HG03521 (cell line): Measurements from ENCODE around the gene CDC42BPA.

Experiments used
- ATAC-seq: cut with Tn5 transposase; IDR thresholded peaks from one replicate; pipeline ENCODE4 v1.9.1; 2021; ENCODE audit warnings: mild to moderate bottlenecking, moderate library complexity; ENCODE audit not compliant: unreplicated experiment

The CDC42BPA gene

DNA sequence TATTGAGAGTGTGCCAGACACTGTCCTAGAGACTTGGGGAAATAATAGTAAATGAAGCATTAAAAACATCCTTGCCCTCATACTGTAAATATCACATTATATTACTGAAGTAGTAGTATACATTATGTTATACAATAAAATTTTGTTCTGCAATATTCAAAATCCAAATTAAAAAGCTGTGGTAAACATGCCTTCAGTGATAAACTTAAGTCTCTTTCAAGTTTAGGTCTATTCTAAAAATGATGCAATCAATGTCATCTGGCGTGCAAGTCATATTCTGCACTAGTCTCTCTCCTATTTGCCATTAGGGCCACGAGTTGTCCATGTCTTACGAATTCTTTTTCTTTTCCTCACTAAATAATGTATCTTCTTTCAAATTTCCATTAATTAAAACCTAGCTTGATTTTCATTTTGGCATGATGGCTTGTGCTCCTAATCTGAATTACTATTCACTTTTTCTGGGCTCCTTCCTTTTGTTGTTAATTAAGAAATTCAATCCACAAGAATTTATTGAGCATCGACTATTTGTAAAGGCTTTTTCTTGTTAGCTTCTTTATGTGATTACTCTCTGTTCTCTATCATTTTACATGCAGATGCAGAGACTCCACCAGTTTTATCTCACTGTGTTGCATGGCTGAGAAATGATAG, 247.5 kb downstream of the CDC42BPA start:
- no peak for ATAC-seq

DNA sequence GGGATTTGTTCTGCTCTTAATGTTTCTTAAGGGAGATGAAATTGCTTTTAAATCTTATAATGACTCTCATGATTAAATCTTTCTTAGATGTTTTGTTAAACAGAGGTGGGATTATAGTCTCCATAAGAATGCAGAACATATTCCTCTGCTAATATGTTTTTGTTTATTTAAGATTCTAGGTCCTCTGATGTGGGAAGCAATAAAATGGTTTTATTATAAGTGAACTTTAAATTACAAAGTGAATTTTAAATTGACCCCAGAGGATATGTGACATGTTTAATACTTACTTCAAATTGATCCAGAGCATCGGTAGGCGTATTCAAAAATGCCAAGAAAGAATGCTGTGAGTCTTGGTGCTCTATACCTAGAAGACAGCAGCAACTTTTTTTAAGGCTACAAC, 248.8 kb downstream of the CDC42BPA start:
- ATAC-seq = no peak

DNA sequence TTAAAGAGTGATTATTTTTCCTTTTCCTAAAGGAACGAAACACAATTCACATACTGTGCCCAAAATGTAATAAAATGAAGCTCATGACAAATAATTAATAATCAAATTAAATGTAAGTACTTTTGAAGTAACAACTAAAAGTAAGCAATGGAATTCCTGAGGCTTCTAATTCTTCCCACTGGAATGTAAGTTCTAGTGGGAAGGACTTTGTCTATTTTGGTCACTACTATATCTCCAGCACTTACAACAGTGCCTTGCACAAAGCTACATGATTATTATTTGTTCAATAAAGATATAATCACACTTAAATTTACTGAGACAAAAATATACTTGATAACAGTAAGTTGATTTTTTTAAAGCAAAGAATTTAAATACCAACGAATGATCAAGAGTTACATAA, 249.4 kb downstream of the CDC42BPA start:
- ATAC-seq = no peak

DNA sequence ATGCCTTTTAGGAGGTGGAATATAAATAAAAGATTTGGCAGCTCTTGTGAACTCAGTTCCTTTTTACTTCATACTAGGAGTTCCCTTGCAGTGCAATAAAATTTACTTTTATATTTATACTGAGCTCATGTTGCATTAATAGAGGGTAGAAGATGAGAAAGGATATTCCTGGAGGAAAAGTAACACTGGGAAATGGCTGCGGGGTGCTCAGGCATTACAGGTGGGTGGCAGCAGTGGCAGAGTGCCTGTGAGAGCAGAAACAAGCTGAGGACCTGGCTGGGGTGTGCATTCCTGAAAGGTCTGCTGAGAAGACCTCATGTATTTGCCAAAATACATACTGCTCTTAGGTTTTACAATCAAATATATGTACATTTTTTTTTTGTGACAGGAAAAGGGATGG, 251.3 kb downstream of the CDC42BPA start:
- ATAC-seq = no peak

DNA sequence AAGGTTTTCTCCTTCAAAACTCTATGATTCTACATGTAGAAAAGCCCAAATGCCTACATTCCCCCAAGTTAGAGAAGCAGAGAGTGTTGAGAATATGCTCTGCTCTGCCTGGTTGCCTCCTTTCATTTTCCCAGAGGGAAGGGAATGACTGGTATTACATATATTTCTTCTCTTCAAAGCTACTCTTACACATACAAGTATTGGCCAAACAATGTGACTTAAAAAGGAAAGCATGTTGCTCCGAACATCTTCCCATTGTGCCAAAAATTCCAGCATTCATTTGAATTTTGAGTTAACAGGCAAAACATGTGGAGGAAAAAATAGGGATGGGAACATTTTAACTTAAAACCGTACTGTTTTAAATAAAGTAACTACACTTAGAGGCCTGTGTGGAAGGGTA, 253.0 kb downstream of the CDC42BPA start:
- no peak for ATAC-seq

DNA sequence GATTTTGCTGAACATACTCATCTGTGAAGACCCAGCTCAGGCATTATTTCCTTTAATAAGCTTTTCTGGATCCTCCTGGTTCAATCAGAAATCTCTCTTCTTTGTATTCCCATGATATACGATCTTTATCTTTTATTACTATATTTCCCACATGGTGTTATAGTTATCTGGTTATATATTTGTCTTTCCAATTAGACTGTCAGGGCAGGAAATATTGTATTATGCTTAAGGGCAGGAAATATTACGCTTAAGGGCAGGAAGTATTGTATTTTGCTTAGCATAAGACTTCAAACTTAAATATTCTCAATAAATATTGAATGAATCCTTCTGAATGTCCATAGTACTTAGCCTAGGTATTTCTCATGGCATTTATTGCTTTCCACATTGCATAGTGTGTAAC, 256.0 kb downstream of the CDC42BPA start:
- no peak for ATAC-seq

DNA sequence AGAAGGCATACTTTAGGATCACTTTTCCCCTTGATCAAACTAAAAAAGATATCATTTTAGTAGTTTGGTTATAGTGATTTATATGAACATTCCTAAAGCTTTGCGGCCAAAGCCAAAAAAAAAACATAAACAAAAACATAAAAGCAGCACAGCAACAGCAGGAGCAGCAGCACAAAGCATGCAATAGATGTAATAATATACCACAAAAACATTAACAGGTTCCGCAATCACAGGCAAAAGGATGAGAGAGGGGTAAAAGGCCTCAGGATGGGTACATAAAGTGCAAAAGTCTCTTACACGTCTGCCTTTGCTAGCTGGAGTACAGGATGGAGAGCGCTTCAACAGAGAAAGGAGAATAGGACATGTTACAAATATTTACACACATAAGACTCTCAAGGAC, 259.2 kb downstream of the CDC42BPA start:
- no peak for ATAC-seq

DNA sequence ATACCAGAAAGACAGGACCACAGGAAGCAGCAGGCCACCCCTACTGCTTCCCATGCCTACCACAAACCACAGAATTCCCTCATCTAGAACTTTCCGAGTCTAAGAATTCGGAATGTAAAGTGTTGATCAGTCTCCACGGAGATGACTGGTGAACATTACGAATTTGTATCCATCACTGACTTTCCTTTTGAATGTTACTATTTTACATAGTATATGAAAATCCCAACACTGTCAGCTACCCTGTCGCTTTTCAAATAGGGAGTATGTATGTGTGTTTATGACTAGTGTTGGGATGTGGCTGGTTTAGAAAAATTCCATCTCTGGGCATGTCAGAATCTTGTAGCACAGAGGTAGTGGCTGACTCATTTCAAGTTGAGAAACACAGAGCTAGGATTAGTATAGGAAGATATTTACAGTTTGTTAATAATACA, 260.0 kb downstream of the CDC42BPA start:
- no peak for ATAC-seq

DNA sequence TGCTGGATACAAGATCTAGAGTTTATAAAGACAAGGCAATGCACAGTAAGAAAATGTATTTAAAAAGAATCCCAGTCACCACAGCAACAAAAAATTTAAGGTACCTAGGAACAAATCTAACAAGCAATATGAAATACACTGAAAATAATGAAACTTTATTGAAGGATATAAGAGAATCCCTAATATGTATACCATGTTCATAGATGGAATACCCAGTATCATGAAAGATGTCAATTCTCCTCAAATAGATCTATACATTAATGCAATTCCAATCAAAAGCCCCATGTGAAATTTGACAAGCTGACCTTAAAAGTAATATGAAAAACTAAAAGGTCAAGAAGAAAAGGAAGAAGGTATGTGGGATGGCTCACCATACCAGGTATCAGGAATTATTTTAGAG, 269.0 kb downstream of the CDC42BPA start:
- ATAC-seq = no peak

DNA sequence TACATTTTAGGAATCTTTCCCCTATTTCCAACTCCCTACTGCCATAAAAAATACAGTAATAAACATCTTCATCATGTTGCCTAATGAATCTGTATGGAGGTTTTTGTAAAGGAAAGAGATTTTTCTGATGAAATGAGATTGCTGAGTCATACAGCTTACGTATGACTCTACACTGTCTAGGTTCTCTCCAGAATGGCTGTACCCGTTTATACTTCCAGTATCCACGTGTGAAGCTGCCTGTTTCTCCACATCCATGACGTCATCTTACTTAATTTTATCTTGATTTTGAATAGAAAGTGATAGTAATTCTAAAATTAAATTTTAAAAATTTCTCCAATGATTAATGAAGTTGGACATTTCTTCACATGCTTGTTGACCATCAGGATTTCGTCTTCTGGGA, 274.5 kb downstream of the CDC42BPA start:
- ATAC-seq = no peak

DNA sequence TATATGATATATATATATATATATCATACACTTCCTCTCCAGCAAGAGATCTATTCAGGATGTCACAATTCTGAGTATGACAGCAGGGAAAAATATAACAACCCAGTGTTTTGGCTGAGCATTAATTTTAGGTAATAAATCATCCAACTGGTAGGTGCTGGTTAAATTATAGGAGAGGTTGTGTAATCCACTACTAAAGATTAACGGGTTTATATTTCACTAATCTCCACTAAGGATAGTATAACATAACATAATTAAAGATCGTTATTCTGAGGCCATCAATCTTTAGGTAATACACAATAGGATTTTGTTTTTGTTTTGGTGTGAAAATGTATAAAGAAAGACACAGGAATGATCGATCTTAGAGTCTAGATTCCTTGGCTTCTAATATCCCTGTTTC, 276.0 kb downstream of the CDC42BPA start:
- ATAC-seq = no peak

DNA sequence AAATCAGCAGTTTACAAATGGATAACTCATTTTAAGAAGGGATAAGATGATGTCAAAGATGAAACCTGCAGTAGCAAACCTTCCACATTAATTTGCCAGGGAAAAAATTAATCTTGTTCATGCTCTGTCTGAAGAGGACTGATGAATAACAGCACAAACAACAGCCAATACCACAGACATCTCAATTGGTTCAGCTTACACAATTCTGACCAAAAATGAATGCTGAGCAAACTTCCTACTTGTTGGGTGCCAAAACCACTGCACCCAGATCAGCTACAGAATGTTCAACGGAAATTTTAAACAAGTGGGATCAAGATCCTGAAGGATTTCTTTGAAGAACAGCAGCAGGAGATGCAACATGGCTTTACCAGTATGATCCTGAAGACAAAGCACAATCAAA, 279.9 kb downstream of the CDC42BPA start:
- ATAC-seq = no peak

DNA sequence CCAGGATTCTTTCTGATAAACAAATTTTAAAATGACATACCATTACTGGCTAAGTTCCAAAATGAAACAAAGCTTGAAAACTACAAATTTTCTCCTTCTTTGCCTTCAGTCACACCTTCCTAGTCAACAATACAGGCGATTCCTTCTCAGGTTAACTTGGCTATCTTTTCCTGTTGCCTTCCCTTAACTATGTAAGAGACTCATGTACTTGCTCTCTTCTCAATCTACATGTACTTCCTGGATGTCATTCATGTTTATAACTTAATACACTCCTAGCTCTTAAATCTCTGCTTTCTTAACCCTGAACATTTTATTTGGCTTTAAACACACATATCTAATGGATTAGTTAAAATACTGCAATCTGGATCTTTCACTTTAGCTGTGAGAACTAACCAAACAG, 281.2 kb downstream of the CDC42BPA start:
- ATAC-seq = no peak

DNA sequence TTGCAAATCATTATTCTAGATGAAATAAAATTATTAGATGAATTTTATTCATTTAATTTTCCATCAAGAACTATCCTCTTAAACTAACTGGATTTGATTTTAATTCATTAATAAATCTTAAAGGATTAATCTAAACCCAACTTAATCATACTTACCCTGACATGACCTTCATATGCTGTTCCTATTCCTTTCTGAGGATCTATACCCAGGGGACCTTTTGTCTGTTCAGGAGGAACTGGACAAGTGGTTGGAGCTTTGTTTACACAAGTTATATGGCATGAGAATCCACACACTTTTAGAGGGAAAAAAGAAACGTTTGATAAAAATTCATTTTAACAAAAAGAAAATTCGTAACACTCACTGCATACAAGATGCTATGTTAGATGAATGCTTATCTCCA, 283.0 kb downstream of the CDC42BPA start:
- ATAC-seq = no peak

DNA sequence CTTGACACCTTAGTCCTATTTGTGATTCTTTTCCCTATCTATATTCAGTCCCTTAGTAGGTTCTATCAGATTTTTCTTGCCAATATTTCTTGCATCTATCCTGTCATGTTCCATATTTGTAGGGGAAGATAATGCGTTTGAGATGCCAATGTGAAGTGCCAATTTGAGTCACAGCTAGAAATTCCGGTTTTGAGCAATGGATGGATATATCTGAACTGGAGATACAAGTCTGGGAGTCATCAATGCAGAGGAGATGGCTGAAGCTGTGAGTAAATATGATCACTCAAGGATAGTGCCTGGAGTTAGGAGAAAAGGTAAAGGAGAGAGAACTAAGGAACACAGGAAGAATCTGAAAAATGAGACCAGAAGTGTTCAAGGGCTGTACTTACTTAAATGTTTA, 284.4 kb downstream of the CDC42BPA start:
- no peak for ATAC-seq

DNA sequence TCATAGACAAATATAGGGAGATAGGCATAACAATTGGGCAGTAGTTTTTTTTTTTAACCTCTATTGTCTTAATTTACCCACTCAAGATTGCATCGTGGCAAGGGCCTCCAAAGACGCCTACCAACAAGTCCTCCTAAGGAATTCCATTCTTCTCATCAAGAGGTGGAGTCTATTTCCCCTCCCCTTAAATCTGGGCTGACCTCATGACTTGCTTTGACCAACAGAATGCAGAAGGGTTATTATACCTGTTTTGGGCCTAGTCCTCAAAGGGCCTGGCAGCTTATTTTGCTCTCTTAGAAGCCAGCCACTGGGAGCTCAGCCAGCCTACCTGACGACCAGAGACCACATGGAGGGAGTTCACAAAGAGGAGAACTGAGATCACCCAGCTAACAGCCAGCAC, 285.9 kb downstream of the CDC42BPA start:
- ATAC-seq = no peak

DNA sequence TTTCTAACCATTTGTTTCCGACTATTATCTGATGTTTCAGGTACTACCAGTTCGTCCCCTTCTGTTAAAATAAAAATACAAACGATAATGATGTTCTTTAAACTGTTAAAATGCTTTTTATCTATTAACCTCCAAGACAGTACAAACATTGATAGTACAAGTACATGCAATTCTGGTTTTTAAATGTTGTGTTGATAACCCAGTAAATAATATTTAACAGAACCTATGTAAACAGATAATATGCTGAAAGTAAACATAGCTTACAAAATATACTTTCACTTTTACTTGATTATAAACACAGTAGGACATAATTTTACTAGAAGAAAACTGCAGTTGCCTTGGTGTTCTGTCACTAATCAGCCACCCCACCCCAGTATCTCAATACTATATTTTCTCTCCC, 301.3 kb downstream of the CDC42BPA start:
- no peak for ATAC-seq

DNA sequence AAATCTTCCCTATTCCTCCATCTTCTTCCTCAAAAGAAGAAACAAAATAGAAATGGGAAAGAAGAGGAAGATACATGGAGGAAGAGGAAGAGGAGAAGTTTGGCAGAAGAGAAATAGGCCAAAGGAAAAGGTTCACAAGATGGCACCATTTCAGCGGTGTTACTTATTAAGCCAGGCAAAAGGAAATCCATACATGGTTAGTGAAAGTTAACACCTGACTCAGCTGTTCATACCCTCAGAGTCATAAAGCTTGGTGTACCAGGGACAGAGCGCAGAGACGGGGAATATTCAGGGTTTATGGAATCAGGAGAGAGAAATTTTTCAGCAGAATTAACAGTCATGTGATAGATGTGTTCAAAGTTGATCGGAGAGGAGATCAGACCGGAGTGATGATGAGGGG, 307.6 kb downstream of the CDC42BPA start:
- no peak for ATAC-seq

DNA sequence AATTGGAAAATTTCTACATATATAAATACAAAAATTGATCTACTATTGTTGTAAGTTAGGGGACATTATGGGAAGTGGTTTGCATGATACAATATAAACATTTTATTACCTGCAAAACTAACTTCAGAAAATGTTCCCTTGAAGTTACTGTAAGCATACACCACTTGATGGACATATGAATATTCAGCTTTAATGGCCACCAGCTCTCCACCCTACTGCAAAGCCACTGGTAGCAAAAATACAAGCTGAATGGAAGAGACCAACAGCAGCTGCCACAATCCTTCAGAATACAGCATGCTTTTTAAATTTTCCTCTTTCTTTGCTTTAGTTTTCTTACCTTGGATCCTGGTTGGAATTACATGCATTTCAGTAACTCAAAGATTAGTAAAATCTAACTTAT, 308.4 kb downstream of the CDC42BPA start:
- ATAC-seq = no peak

DNA sequence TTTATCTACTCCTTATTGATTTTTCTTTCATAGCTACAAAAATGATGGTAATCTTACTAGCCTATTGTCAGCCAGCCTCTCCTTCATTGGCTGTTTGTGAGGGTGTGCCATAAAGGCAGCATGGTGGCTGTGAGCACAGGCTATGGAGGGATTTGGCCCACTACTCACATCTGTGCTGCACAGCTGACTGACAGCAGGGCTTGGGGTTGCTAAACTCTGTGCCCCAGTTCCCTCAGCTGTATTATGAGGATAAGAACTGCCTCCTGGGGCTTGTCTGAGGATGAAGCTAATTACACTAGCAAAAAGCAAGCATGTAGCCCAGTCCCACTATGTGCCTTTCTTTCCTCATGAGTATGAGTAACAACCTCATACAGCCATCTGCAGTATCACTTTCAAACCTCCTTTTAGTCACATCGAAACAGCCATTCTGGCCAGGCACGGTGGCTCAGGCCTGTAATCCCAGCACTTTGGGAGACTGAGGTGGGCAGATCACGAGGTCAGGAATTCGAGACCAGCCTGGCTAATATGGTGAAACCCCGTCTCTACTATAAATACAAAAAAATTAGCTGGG, 312.0 kb downstream of the CDC42BPA start:
- ATAC-seq = no peak

DNA sequence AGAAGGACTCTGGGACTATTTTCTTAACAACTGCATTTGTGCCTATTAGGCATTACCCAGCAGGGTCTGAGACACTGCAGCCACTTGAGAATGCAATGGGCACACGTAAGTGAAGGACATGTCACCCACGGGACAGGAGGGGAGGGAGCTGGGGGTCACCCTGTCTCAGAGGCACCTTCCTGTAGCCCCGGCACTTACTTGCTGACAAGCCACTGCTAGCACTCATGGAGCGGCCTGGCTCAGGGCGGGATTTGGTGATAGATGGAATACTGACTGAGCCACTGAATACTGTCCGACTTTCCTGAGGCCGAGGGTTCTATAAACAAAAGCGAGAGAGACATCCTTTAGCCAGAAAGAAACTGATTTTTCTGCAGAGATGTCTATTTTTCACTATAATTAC, 313.5 kb downstream of the CDC42BPA start:
- ATAC-seq = no peak

DNA sequence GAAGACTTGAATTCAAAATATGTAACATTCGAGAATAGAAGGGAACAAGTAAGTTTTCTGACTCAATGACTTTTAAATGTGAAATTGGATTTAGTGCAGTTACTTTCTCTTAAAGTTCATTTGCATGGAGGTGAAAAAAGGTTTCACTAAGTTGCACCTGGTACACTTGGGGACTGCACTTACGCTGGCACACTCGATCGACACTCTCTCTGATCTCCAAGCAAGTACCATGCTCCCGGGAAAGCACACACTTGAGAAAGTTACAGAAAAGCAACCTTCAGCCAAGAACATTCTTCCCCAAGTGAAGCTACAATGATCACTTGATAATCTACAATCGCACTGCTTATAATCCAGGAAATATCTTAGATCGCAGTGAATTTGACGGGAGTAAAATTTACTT, 315.1 kb downstream of the CDC42BPA start:
- no peak for ATAC-seq

DNA sequence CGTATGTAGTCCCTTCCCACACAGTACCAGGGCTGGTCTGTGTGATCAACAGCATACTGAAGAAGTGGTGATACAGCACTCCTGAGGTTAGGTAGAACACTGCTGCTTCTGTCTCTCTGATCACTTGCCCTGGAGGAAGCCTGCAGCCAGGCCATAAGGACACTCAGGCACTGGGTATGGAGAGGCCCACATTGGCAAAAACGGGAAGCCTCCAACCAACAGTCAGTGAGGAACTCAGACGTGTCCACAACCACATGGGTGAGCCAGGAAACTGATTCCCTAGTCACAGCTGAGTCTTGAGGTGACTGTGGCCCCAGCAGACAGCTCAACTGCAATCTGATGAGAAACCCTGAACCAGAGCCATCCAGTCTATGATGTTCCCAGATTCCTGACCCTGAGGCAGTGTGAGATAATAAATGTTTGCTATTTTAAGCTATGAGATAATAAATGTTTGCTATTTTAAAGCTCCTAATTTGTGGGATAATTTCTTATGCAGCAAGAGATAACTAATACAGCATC, 315.7 kb downstream of the CDC42BPA start:
- ATAC-seq = no peak
